Heart left ventricle (tissue), 13 donors: ENCODE results near the gene TRIM28.

ENCODE experiments used
- POLR2A ChIP-seq, 2 donors: fragments of 450-650 bp; IDR thresholded peaks; one replicate each; pipeline ENCODE4 v1.6.1; 2017; ENCODE audit warnings: antibody characterized with exemption in 2 of 2, mild to moderate bottlenecking in 2 of 2, moderate library complexity in 2 of 2
- TF ChIP-seq, protein P1 (sequence below), 12 donors: fragments of 200-600 bp; sonication (generic) in 4 of 12; IDR thresholded peaks; one replicate each; pipeline versions ENCODE4 v1.5.0 to v1.8.0; 2018 to 2022; ENCODE audit warnings: antibody characterized with exemption in 12 of 12, mild to moderate bottlenecking in 5 of 12
- donor health status: ischemic (EF 13 %, LVEDD 7.1; RV severe dilation, severe dysfunction).
- donor health status: DM: no; HTN: yes; CAD: no.
- donor health status: DM: no; HTN: no; CAD: no.
- donor health status: ischemic (EF 25% LVEDD 6.9; RV normal size, moderate dysfunction).
- donor health status: ischemic (EF 25% LVEDD 5.7; RV mildly dilated, moderate dysfunction).
- donor health status: ischemic (EF 35%, LVEDD 5.7; RV mildly dilated, moderate dysfunction).
- donor health status: nonischemic (EF 11% LVEDD 7.7; RV severe dilation, severe dysfunction).
- donor health status: DM: yes; HTN: yes; CAD: no.
- donor health status: PGD.
- donor health status: ischemic (EF 29% LVEDD 5.4; RV normal size, mild dysfunction).
- donor health status: nonischemic (EF 23%, LVEDD 6.1; RV moderate dilation, normal function).

DNA sequence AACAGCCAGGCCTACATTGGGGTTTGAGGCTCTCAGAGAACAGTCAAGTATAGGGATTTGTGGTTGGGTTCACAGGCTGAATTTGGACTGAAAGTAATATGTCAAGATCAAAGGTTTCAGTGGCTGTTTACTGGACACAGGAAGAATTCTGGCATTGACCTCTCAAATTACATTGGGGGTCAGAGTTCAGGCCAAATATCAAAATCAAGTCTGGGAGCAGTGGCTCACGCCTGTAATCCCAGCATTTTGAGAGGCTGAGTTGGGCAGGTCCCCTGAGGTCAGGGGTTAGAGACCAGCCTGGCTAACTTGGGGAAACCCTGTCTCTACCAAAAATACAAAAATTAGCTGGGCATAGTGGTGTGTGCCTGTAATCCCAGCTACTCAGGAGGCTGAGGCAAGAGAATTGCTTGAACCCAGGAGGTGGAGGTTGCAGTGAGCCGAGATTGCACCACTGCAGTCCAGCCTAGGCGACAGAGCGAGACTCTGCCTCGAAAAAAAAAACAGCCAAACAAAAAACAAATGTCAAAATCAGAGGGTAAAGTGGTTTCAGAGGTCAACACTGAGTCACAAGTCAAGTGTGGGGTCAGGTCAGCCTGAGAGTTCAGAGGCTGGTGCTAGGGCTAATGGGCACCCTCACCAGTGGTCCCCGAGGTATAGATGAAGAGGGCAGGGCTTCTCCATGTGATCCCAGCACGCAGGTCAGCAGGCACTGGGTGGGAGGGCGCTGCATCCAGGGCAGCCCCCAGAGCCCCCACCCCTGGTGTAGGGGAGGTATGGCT, 33.6 kb upstream of the TRIM28 start:
- no peak for TF ChIP-seq POLR2A (IDR thresholded peaks at IDR 0.05)
- TF ChIP-seq, protein P1, sequence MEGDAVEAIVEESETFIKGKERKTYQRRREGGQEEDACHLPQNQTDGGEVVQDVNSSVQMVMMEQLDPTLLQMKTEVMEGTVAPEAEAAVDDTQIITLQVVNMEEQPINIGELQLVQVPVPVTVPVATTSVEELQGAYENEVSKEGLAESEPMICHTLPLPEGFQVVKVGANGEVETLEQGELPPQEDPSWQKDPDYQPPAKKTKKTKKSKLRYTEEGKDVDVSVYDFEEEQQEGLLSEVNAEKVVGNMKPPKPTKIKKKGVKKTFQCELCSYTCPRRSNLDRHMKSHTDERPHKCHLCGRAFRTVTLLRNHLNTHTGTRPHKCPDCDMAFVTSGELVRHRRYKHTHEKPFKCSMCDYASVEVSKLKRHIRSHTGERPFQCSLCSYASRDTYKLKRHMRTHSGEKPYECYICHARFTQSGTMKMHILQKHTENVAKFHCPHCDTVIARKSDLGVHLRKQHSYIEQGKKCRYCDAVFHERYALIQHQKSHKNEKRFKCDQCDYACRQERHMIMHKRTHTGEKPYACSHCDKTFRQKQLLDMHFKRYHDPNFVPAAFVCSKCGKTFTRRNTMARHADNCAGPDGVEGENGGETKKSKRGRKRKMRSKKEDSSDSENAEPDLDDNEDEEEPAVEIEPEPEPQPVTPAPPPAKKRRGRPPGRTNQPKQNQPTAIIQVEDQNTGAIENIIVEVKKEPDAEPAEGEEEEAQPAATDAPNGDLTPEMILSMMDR (IDR thresholded peaks at IDR 0.05) = no peak
